Measurements from ENCODE around the gene DESI1.

DNA sequence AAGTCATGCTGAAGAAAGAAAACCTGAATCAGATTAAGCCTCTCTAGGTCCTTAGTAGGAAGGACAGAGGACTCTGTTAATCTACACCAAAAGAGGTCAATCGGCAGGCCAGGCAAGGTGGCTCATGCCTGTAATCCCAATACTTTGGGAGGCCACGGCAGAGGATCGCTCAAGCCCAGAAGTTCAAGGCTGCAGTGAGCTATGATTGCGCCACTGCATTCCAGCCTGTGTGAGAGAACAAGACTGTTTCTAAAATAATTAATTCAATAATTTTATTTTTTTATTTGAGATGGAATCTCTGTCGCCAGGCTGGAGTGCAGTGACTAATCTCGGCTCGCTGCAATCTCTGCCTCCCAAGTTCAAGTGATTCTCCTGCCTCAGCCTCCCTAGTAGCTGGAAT lies 4.7 kb upstream of the DESI1 start:
- TF ChIP-seq POLR2A (IDR thresholded peaks at IDR 0.05; ENCODE audit: low read length) (no peak), GATA1 (IDR thresholded peaks at IDR 0.05; ENCODE audit: low read depth, low read length) (no peak)
